Measurements from ENCODE around the gene APOBEC3C. TPM values are rescaled to one million over a fixed set of nuclear protein-coding genes. Genes with fewer than 3 reads are reported as not detected.
"Not testable (repeated sequence)": the region's sequence is repeated elsewhere in the genome, so short reads cannot be mapped to it uniquely, and the experiment has no call there.

Gene APOBEC3C
- total RNA-seq, 2 donors from 2014 or later, result 21.4 to 52.3 TPM

DNA sequence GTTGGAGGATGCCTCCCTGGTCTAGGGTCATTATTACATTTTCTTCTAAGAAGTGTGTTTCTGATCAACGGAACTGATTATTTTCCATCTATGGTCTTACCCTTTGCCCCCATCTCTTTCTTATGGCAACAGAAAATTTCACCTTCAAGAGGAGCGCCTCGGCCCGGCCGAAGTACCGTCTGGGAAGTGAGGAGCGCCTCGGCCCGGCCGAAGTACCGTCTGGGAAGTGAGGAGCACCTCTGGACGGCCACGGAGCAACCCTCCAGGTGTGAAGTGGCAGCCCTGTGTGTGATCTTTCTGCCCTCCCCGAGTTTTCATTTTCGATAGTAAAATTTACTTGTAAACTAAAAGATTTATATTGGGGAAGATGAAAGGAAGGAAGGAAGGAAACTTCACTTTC lies 3.1 kb upstream of the APOBEC3C start:
- TF ChIP-seq POLR2A (IDR thresholded peaks at IDR 0.05) (no peak), POLR2AphosphoS5 (IDR thresholded peaks at IDR 0.05) (no peak)
- TF ChIP-seq, protein P1, sequence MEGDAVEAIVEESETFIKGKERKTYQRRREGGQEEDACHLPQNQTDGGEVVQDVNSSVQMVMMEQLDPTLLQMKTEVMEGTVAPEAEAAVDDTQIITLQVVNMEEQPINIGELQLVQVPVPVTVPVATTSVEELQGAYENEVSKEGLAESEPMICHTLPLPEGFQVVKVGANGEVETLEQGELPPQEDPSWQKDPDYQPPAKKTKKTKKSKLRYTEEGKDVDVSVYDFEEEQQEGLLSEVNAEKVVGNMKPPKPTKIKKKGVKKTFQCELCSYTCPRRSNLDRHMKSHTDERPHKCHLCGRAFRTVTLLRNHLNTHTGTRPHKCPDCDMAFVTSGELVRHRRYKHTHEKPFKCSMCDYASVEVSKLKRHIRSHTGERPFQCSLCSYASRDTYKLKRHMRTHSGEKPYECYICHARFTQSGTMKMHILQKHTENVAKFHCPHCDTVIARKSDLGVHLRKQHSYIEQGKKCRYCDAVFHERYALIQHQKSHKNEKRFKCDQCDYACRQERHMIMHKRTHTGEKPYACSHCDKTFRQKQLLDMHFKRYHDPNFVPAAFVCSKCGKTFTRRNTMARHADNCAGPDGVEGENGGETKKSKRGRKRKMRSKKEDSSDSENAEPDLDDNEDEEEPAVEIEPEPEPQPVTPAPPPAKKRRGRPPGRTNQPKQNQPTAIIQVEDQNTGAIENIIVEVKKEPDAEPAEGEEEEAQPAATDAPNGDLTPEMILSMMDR (IDR thresholded peaks at IDR 0.05), result no peak
- Histone ChIP-seq H3K4me1 (replicated peaks) (no peaks in the 10 kb centered on the region), H3K27me3 (replicated peaks; ENCODE audit: insufficient read depth) (no peaks in the 10 kb centered on the region), H3K36me3 (no peaks in the 10 kb centered on the region), H3K27ac (no peak overlapping the region), H3K9me3 (no peaks in the 10 kb centered on the region), H3K4me3 (no peak overlapping the region)
- DNase-seq (ENCODE audit: low spot score), result no peak
- intact Hi-C loops (cut with DNase I), result loop anchor here (10.0 kb wide), 2 partner anchors 114 to 304 kb away; partner anchors contain the start of gene RPL3
- 64% methylated on average over 15 of the region's 15 CpGs for WGBS

DNA sequence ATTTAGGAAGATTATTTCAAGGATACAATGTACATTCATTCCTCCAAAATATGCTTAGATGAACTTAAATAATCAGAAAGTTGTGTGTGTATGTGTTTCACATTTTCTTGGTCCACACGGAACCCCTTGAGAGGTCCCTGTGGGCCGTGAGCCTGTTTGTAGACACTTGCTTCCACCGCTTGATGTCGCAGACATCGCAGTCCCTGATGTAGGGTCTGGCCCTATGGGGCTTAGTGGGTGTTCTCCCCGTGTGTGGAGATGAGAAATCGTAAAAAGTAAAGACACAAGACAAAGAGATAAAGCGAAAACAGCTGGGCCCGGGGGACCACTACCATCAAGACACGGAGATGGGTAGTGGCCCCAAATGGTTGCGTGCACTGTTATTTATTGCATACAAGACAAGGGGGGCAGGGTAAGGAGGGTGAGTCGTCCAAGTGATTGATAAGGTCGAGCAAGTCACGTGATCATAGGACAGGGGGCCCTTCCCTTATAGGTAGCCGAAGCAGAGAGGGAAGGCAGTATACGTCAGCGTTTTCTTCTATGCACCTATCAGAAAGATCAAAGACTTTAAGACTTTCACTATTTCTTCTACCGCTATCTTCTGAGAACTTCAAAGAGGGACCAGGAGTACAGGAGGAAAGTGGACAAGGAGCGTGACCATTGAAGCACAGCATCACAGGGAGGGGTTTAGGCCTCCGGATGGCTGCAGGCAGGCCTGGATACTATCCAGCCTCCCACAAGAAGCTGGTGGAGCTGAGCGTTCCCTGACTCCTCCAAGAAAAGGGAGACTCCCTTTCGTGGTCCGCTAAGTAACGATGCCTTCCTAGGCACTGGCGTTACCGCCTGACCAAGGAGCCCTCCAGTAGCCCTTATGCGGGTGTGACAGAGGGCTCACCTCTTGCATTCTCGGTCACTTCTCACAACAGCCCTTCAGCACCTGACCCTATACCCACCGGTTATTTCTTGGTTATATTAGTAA lies 1.2 kb upstream of the APOBEC3C start:
- 69% methylated on average over 29 of the region's 29 CpGs for WGBS
- no peak for DNase-seq (ENCODE audit: low spot score)
- Histone ChIP-seq H3K4me1 (replicated peaks) (no peaks in the 10 kb centered on the region), H3K27me3 (replicated peaks; ENCODE audit: insufficient read depth) (no peaks in the 10 kb centered on the region), H3K27ac (peak overlapping the region; percentile 33 to 88), H3K9me3 (no peaks in the 10 kb centered on the region), H3K4me3 (no peak overlapping the region), H3K36me3 (no peaks in the 10 kb centered on the region)
- intact Hi-C loops (cut with DNase I), result loop anchor here (10.0 kb wide), 2 partner anchors 112 to 302 kb away; partner anchors contain the start of gene RPL3
- TF ChIP-seq POLR2A (IDR thresholded peaks at IDR 0.05), result no peak
- TF ChIP-seq, protein P1 (IDR thresholded peaks at IDR 0.05), result no peak
- TF ChIP-seq POLR2AphosphoS5 (IDR thresholded peaks at IDR 0.05), result no peak

- intact Hi-C loops (cut with DNase I), result loop anchor here (10.0 kb wide), 2 partner anchors 111 to 301 kb away; partner anchors contain the start of gene RPL3
- not testable (repeated sequence) for H3K9me3 ChIP-seq; DNase-seq (ENCODE audit: low spot score); H3K36me3 ChIP-seq; H3K4me1 ChIP-seq (replicated peaks); H3K27me3 ChIP-seq (replicated peaks; ENCODE audit: insufficient read depth)
- peak overlapping the region; percentile 85 to 88 for H3K27ac ChIP-seq
- H3K4me3 ChIP-seq, result peak overlapping the region; percentile 38 to 39
- WGBS, result 65% methylated on average over 6 of the region's 6 CpGs
Measured at GRCh38 chr22:39013561-39013941, 506 bp upstream of the APOBEC3C start.

DNA sequence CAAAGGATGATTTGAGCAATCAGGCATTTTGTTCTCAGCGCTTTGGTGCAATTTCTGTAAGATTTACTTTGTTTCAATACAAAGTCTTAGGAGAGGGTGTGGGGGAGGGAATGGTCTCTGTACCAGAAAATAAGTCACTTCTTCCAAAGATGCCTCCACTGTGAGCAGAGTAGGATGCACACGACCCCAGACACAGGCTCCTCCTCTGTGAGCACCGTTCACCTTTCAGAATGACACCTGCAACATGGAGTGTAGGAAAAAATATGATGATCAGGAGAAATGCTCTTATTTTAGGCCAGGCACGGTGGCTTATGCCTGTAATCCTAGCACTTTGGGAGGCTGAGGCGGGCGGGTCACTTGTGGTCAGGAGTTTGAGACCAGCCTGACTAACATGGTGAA lies 665 bp downstream of the APOBEC3C start:
- not testable (repeated sequence) for H3K36me3 ChIP-seq; H3K4me1 ChIP-seq (replicated peaks); H3K9me3 ChIP-seq; DNase-seq (ENCODE audit: low spot score); H3K27me3 ChIP-seq (replicated peaks; ENCODE audit: insufficient read depth)
- peak overlapping the region; percentile 38 to 39 for H3K4me3 ChIP-seq
- WGBS, result 24% methylated on average over 6 of the region's 6 CpGs
- intact Hi-C loops (cut with DNase I), result loop anchor here (10.0 kb wide), 2 partner anchors 110 to 300 kb away; partner anchors contain the start of gene RPL3
- peak overlapping the region; percentile 85 to 88 for H3K27ac ChIP-seq

DNA sequence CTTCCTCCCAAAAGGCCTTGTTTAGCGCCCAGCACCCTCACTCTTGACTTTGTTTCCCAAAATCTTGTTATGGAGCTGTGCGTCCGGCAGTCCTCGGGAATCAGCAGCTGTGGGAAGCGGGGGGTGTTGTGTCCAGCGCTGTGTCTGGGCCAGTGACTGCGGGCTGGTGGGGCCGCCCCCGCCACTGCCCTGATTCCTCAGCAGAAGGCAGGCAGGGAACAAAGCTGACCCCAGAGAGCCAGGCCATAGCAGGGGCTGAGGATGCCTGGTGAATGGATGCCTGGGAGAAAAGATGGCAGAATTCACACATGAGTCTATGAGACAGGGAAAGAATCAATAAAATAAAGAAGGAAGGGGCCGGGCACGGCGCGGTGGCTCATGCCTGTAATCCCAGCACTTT lies 2.5 kb downstream of the APOBEC3C start:
- Histone ChIP-seq H3K9me3 (no peaks in the 10 kb centered on the region), H3K4me3 (no peak overlapping the region), H3K4me1 (replicated peaks) (no peaks in the 10 kb centered on the region), H3K27ac (no peak overlapping the region), H3K36me3 (no peaks in the 10 kb centered on the region), H3K27me3 (replicated peaks; ENCODE audit: insufficient read depth) (no peaks in the 10 kb centered on the region)
- TF ChIP-seq POLR2AphosphoS5 (IDR thresholded peaks at IDR 0.05) (no peak), POLR2A (IDR thresholded peaks at IDR 0.05) (no peak)
- TF ChIP-seq, protein P1 (IDR thresholded peaks at IDR 0.05), result no peak
- WGBS, result 96% methylated on average over 13 of the region's 13 CpGs
- DNase-seq (ENCODE audit: low spot score), result no peak
- intact Hi-C loops (cut with DNase I), result loop anchor here (10.0 kb wide), 2 partner anchors 108 to 298 kb away; partner anchors contain the start of gene RPL3
